NT2/D1 (cell line): ENCODE data around the gene UGT2B15.
"Not testable (repeated sequence)": the region's sequence is repeated elsewhere in the genome, so short reads cannot be mapped to it uniquely, and the experiment has no call there.

Experiments used
- DNase-seq: peaks from one replicate; pipeline ENCODE4 v3.0.0-alpha.2; 2011; ENCODE audit warnings: low read depth, low spot score
- H3K27me3 ChIP-seq: 2 replicates; pipeline ENCODE4 v1.6.0; 2011; ENCODE audit warnings: mild to moderate bottlenecking; ENCODE audit not compliant: insufficient read length, insufficient read depth
- H3K36me3 ChIP-seq: 2 replicates; pipeline ENCODE4 v1.6.1; 2011; ENCODE audit warnings: mild to moderate bottlenecking, low read length, mixed read lengths; ENCODE audit not compliant: insufficient read depth, insufficient read length
- H3K4me1 ChIP-seq: 2 replicates; pipeline ENCODE4 v1.5.1; 2011; ENCODE audit not compliant: insufficient read depth, insufficient read length
- H3K4me3 ChIP-seq: 2 replicates; pipeline ENCODE4 v1.5.1; 2011; ENCODE audit warnings: low read depth; ENCODE audit not compliant: insufficient read length
- H3K9ac ChIP-seq: 2 replicates; pipeline ENCODE4 v1.6.0; 2011; ENCODE audit warnings: low read depth; ENCODE audit not compliant: insufficient read length
- H3K9me3 ChIP-seq: 2 replicates; pipeline ENCODE4 v1.5.1; 2011; ENCODE audit warnings: mild to moderate bottlenecking, low read length; ENCODE audit not compliant: insufficient read depth
- SUZ12 ChIP-seq: IDR thresholded peaks from 2 replicates; pipeline ENCODE4 v1.6.1; 2011; ENCODE audit not compliant: insufficient read length, insufficient read depth; ENCODE audit errors: extremely low read depth
- YY1 ChIP-seq: IDR thresholded peaks from 2 replicates; pipeline ENCODE4 v1.6.1; 2011; ENCODE audit not compliant: insufficient read length, insufficient read depth
- ZNF274 ChIP-seq: IDR thresholded peaks from 2 replicates; pipeline ENCODE4 v1.6.1; 2011; ENCODE audit warnings: mild to moderate bottlenecking, low read depth, low read length

The UGT2B15 gene

DNA sequence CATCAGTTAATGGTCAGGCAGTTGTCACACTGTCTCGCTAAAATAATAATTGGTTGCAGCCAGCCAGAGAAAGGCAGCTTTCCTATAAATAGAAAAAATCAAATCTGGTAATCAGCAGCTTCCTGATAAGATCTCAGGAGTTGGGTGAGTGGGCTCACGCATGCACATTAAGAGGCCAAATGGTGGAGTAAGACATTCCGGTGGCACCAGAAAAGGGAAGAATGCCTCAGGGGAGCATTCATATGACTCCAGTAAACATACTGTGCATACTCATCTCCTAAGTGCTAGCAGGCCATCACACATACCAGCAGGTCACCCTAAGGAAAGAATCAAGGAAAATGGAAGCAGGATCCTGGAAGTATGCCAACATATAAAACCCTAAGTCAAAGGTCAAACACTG, 40.1 kb downstream of the UGT2B15 start:
- no peak overlapping the region for H3K9ac ChIP-seq

DNA sequence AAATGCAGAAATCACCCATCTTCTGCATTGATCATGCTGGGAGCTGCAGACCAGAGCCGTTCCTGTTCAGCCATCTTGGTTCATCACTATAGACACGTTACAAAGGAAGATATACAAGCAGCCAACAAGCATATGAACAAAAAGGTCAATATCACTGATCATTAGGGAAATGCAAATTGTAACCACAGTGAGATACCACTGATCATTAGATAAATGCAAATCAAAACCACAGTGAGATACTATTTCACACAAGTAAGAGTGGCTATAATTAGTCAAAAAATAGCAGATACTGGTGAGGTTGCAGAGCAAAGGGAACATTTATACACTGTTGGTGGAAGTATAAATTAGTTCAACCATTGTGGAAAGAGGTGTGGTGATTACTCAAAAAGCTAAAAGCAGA, 47.7 kb downstream of the UGT2B15 start:
- not testable (repeated sequence) for H3K9ac ChIP-seq, DNase-seq, H3K27me3 ChIP-seq, H3K4me1 ChIP-seq, H3K4me3 ChIP-seq, H3K36me3 ChIP-seq, H3K9me3 ChIP-seq

More for the DNA sequence above, 40.1 kb downstream of the UGT2B15 start:
- H3K36me3 ChIP-seq: no peaks in the 10 kb centered on the region
- H3K4me1 ChIP-seq: no peaks in the 10 kb centered on the region
- TF ChIP-seq SUZ12: no peak
- no peaks in the 10 kb centered on the region for H3K9me3 ChIP-seq
- DNase-seq: no peak
- no peak overlapping the region for H3K4me3 ChIP-seq
- H3K27me3 ChIP-seq: no peaks in the 10 kb centered on the region

DNA sequence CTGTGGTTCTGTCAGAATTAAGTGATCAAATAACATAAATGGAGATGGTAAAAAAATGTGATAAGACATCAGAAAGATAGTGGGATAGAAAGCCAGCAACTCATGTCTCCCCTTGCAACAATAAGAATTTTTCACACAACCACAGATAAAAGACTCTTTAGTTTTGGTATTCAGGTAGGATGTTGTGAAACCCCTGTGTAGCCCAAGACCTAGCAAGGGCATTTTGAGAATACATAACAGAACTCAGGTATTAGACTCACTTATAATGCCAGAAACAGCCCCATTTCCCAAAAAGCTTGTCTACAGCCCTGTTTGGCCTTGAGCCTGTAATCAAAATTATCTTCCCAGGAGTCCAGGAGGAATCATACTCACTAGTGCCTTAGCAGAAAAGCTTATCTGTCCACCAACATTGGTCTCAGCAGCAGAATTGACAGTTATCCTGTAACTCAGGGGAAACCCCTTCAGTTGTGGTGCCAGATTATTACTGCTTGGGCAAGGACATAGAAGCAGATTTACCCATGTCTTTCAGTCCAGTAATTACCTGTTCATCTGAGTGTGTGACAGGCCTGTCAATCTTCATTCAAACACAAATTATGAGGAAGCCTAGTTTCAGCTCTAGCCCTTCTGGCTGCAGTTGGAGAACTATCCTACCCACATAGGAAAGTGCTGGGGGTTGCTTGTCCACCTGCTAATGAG, 53.3 kb downstream of the UGT2B15 start:
- Histone ChIP-seq H3K9ac (no peak overlapping the region), H3K4me1 (no peaks in the 10 kb centered on the region), H3K36me3 (no peaks in the 10 kb centered on the region), H3K4me3 (no peak overlapping the region), H3K9me3 (no peaks in the 10 kb centered on the region), H3K27me3 (no peaks in the 10 kb centered on the region)
- TF ChIP-seq SUZ12 (no peak), YY1 (no peak)
- DNase-seq: no peak

DNA sequence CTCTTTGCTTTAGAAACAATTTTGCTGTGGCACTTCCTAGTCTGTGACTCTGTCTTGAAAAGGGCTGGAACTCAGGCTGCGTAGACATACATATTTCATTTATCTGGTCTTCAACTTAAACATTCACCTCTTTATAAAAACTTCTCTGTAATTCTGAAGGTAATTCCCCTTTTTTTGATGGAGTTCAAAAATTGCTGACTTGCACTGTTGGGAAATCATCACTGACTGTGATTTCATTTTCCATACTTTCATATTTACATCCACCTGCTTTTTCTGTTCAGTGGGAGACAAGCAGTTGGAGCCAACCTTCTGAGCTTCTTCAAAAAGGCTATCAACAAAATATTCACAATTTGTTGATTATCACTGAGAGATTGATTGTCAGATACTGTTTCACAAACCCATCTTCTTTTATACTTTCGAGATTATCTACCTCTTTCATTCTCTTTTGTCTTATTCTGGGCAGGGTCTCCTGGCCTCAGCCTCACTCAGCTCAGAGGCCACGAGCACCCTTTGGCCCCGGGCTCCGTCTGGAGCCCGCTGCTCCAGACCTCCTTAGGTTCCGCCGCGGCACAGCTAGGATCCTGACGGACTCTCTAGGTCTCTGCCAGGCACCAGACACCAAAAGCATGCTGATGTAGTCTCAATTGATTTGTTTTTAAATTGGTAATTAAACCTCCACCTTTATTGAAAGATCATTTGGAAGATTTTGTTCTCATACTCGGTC, 54.6 kb downstream of the UGT2B15 start:
- no peaks in the 10 kb centered on the region for H3K4me1 ChIP-seq
- H3K4me3 ChIP-seq: no peak overlapping the region
- H3K27me3 ChIP-seq: no peaks in the 10 kb centered on the region
- no peak overlapping the region for H3K9ac ChIP-seq
- H3K36me3 ChIP-seq: no peaks in the 10 kb centered on the region
- DNase-seq: no peak
- TF ChIP-seq SUZ12: no peak
- H3K9me3 ChIP-seq: no peaks in the 10 kb centered on the region

DNA sequence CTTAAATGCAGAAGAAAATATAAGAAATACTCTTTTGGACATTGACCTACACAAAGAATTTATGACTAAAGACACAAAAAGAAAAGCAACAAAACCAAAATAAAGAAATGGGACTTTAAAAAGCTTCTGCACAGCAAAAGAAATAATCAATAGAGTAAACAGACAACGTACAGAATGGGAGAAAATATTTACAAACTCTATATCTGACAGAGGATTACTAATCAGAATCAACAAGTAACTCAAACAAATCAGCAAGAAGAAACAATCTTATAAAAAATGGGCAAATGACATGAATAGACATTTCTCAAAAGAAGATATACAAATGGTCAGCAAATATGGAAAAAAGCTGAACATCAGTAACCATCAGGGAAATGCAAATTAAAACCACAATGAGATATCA, 56.7 kb downstream of the UGT2B15 start:
- TF ChIP-seq ZNF274 (no peak), SUZ12 (no peak)
- DNase-seq: no peak
- Histone ChIP-seq H3K4me3 (no peak overlapping the region), H3K36me3 (no peaks in the 10 kb centered on the region), H3K9me3 (no peaks in the 10 kb centered on the region), H3K27me3 (no peaks in the 10 kb centered on the region), H3K9ac (no peak overlapping the region), H3K4me1 (no peaks in the 10 kb centered on the region)

DNA sequence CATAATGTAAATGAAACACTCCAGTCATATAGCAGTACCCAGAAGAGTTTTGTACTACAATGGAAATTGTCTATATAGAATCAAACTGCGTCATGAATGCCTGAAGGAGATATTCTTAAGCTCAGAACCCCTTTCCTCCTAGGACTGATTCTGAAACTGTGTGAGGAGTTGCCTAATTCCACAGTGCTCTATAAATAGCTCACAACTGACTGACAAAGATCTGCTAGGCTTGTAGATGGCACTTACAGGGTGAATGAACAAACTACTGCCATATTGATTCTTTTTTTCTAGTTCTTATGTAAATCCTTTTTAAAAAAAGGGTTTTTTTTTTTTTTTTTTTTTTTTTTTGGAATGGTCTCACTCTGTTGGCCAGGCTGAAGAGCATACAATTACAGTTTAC, 64.2 kb downstream of the UGT2B15 start:
- H3K36me3 ChIP-seq: no peaks in the 10 kb centered on the region
- H3K9me3 ChIP-seq: no peaks in the 10 kb centered on the region
- TF ChIP-seq ZNF274: no peak
- no peak overlapping the region for H3K9ac ChIP-seq
- DNase-seq: no peak
- no peaks in the 10 kb centered on the region for H3K27me3 ChIP-seq
- no peaks in the 10 kb centered on the region for H3K4me1 ChIP-seq
- no peak overlapping the region for H3K4me3 ChIP-seq

DNA sequence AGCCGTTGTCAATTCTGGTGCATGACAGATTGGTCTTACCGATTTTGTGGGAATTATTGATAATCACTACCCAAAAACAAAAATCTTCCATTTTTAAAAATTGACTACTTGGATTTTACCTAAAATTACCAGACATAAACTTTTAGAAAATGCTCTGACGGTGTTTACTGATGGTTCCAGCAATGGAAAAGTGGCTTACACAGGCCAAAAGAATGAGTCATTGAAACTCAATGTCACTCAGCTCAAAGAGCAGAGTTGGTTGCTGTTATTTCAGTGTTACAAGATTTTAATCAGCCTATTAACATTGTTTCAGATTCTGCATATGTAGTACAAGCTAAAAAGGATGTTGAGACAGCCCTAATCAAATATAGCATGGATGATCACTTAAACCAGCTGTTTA, 71.3 kb downstream of the UGT2B15 start:
- TF ChIP-seq ZNF274 (no peak), SUZ12 (no peak), YY1 (no peak)
- Histone ChIP-seq H3K36me3 (no peaks in the 10 kb centered on the region), H3K4me3 (no peak overlapping the region), H3K9ac (no peak overlapping the region), H3K9me3 (no peaks in the 10 kb centered on the region), H3K27me3 (no peaks in the 10 kb centered on the region), H3K4me1 (no peaks in the 10 kb centered on the region)
- DNase-seq: no peak

DNA sequence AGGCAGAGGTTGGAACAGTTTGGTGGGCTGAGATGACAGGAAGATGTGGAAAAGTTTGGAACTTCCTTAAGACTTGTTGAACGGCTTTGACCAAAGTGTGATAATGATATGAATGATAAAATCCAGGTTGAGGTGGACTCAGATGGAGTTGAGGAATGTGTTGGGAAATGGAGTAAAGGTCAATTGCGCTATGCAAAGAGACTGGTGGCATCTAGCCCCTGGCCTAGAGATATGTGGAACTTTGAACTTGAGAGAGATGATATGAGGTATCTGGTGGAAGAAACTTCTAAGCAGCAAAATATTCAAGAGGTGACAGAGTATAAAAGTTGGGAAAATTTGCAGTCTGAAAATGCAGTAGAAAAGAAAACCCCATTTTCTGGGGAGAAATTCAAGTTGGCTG, 73.0 kb downstream of the UGT2B15 start:
- no peaks in the 10 kb centered on the region for H3K27me3 ChIP-seq
- DNase-seq: no peak
- H3K9ac ChIP-seq: no peak overlapping the region
- no peak for TF ChIP-seq ZNF274
- TF ChIP-seq YY1: no peak
- TF ChIP-seq SUZ12: no peak
- no peak overlapping the region for H3K4me3 ChIP-seq
- no peaks in the 10 kb centered on the region for H3K4me1 ChIP-seq
- no peaks in the 10 kb centered on the region for H3K36me3 ChIP-seq
- H3K9me3 ChIP-seq: no peaks in the 10 kb centered on the region
